Keratinocyte (primary cell): ENCODE results near the gene ICAM4. TPM values are rescaled to one million over a fixed set of nuclear protein-coding genes. Genes with fewer than 3 reads are reported as not detected.

Source experiments
- DNase-seq: peaks from one replicate; pipeline ENCODE4 v3.0.0-alpha.2; 2011; ENCODE audit warnings: low read depth, missing footprints, low spot score
- FAIRE-seq: peaks from 2 replicates; lab custom pipeline; 2011; peaks lifted over from hg19 to GRCh38; lab: Jason Lieb, UNC
- H2AFZ ChIP-seq: 2 replicates; pipeline ENCODE4 v1.6.0; 2012; ENCODE audit warnings: low read length, control low read depth, inconsistent platforms; ENCODE audit not compliant: control insufficient read depth
- H3K27ac ChIP-seq: 2 replicates; pipeline ENCODE4 v1.5.1; 2011; ENCODE audit warnings: low read length; ENCODE audit not compliant: control insufficient read depth, insufficient read depth
- H3K27me3 ChIP-seq: 3 replicates; pipeline ENCODE4 v1.6.0; 2011; ENCODE audit warnings: low read length; ENCODE audit not compliant: control insufficient read depth, insufficient read depth; ENCODE audit errors: extremely low read depth
- H3K36me3 ChIP-seq, 2 experiments: 2 replicates in 1 of 2; 3 replicates in 1 of 2; pipeline ENCODE4 v1.5.1; 2011; ENCODE audit warnings: low read length in 2 of 2, mild to moderate bottlenecking in 1 of 2; ENCODE audit not compliant: control insufficient read depth in 2 of 2, insufficient read depth in 2 of 2; ENCODE audit errors: extremely low read depth in 1 of 2
- H3K4me1 ChIP-seq: 3 replicates; pipeline ENCODE4 v1.5.1; 2011; ENCODE audit warnings: low read length; ENCODE audit not compliant: control insufficient read depth, insufficient read depth; ENCODE audit errors: extremely low read depth
- H3K4me2 ChIP-seq: 3 replicates; pipeline ENCODE4 v1.6.0; 2011; ENCODE audit warnings: low read depth, low read length; ENCODE audit not compliant: control insufficient read depth, insufficient read depth; ENCODE audit errors: extremely low read depth
- H3K4me3 ChIP-seq, 3 experiments: fragments of 200-600 bp in 1 of 3; sonication (generic) in 1 of 3; 2 replicates in 2 of 3; 3 replicates in 1 of 3; pipeline ENCODE4 v1.5.1; 2011 to 2016; ENCODE audit warnings: low read length in 3 of 3, mild to moderate bottlenecking in 3 of 3, control low read depth in 2 of 3, inconsistent platforms in 1 of 3, low read depth in 1 of 3, mixed read lengths in 1 of 3, mixed run types in 1 of 3, moderate library complexity in 1 of 3; ENCODE audit not compliant: control insufficient read depth in 2 of 3, insufficient read depth in 2 of 3; ENCODE audit errors: extremely low read depth in 1 of 3
- H3K79me2 ChIP-seq: 2 replicates; pipeline ENCODE4 v1.6.0; 2012; ENCODE audit warnings: low read length; ENCODE audit not compliant: control insufficient read depth, insufficient read depth
- H3K9ac ChIP-seq: 3 replicates; pipeline ENCODE4 v1.6.0; 2011; ENCODE audit warnings: low read length; ENCODE audit not compliant: control insufficient read depth, insufficient read depth; ENCODE audit errors: extremely low read depth
- H3K9me1 ChIP-seq: 3 replicates; pipeline ENCODE4 v1.6.0; 2011; ENCODE audit warnings: low read length; ENCODE audit not compliant: control insufficient read depth, insufficient read depth; ENCODE audit errors: extremely low read depth
- H3K9me3 ChIP-seq: 2 replicates; pipeline ENCODE4 v1.5.1; 2012; ENCODE audit warnings: low read depth, low read length; ENCODE audit not compliant: control insufficient read depth
- H4K20me1 ChIP-seq: 3 replicates; pipeline ENCODE4 v1.6.0; 2011; ENCODE audit warnings: low read length; ENCODE audit not compliant: control insufficient read depth, insufficient read depth; ENCODE audit errors: extremely low read depth
- CTCF ChIP-seq, 3 experiments: IDR thresholded peaks in 1 of 3; conservative IDR thresholded peaks in 1 of 3; optimal IDR thresholded peaks in 1 of 3; 2 replicates in 2 of 3; 3 replicates in 1 of 3; pipeline versions ENCODE3 to v1.5.1; 2011; ENCODE audit warnings: low read length in 3 of 3, mild to moderate bottlenecking in 3 of 3, moderate library complexity in 2 of 3, control low read depth in 1 of 3, inconsistent platforms in 1 of 3; ENCODE audit not compliant: insufficient read depth in 2 of 3; ENCODE audit errors: extremely low read depth in 1 of 3
- EZH2 ChIP-seq: IDR thresholded peaks from one replicate; pipeline ENCODE4 v1.6.1; 2012; ENCODE audit warnings: inconsistent platforms, mild to moderate bottlenecking, low read length, moderate library complexity
- dilution Hi-C: fragments of 300-500 bp; cut with MboI; formaldehyde crosslinking; loops from one replicate; pipeline ENCODE4 v1.7.0; 2020; ENCODE audit warnings: low sequenced_read_pairs; ENCODE audit not compliant: extremely low pct_ligation_motif_present
- polyA plus RNA-seq, 5 experiments: library from polyadenylated mRNA; depleted of rRNA in 3 of 5; stranded (reverse) in 3 of 5; stranded (forward) in 1 of 5; unstranded in 1 of 5; fragments of >200 nt; gene quantifications; 1 replicate in 1 of 5; 2 replicates in 3 of 5; 3 replicates in 1 of 5; pipeline versions ENCODE4 v1.2.1 to v1.2.3, GENCODE V29; 2011 to 2012; ENCODE audit warnings: missing spikeins in 2 of 5, low read depth in 1 of 5, low replicate concordance in 1 of 5

The ICAM4 gene
- polyA plus RNA-seq, 1 donor (not counting 4 experiments of a cell fraction or from before 2014, with no cell fraction given), result 0.25 TPM

- peaks cover 22% of the 10 kb centered on the region for H3K4me1 ChIP-seq
- H3K9me1 ChIP-seq, result no peaks in the 10 kb centered on the region
- no peak overlapping the region for H3K4me3 ChIP-seq
- peaks cover 77% of the 10 kb centered on the region for H3K27me3 ChIP-seq
- DNase-seq (no peak), FAIRE-seq (no peak)
- H3K36me3 ChIP-seq, result no peaks in the 10 kb centered on the region
- dilution Hi-C loops, result no loop called here
- H3K9me3 ChIP-seq, result no peaks in the 10 kb centered on the region
- no peak overlapping the region for H3K9ac ChIP-seq
- no peak overlapping the region for H3K4me2 ChIP-seq
- TF ChIP-seq EZH2, result no peak
- no peak for TF ChIP-seq CTCF (optimal IDR thresholded peaks at IDR 0.05 in 1 of 3, IDR thresholded peaks at IDR 0.05 in 1 of 3, conservative IDR thresholded peaks at IDR 0.05 in 1 of 3; ENCODE audit: extremely low read depth in 1 of 3, insufficient read depth in 2 of 3, low read length in 3 of 3)
- H3K79me2 ChIP-seq, result no peaks in the 10 kb centered on the region
- no peak overlapping the region for H2AFZ ChIP-seq
- no peaks in the 10 kb centered on the region for H4K20me1 ChIP-seq
- H3K27ac ChIP-seq, result no peak overlapping the region
These were observed 7.0 kb downstream of the ICAM4 start for GRCh38 chr19:10293637-10294367.

DNA sequence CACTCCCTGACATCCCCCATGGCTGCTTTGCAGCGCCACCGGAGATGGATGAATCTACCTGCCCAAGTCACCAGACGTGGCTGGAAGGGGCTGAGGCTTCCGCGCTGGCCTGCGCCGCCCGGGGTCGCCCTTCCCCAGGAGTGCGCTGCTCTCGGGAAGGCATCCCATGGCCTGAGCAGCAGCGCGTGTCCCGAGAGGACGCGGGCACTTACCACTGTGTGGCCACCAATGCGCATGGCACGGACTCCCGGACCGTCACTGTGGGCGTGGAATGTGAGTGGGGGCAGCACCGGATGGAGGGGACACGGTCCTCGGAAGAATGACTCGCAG, 7.6 kb downstream of the ICAM4 start:
- Histone ChIP-seq H3K9me1 (no peaks in the 10 kb centered on the region), H3K4me1 (peaks cover 19% of the 10 kb centered on the region), H3K79me2 (no peaks in the 10 kb centered on the region), H3K27me3 (peaks cover 74% of the 10 kb centered on the region), H3K4me3 (no peak overlapping the region), H2AFZ (no peak overlapping the region), H3K9me3 (no peaks in the 10 kb centered on the region), H4K20me1 (no peaks in the 10 kb centered on the region), H3K4me2 (no peak overlapping the region), H3K36me3 (no peaks in the 10 kb centered on the region), H3K9ac (no peak overlapping the region), H3K27ac (no peak overlapping the region)
- dilution Hi-C loops, result no loop called here
- peak; percentile 46 for TF ChIP-seq EZH2
- peak in 1 of 3 experiments; percentile 39 for TF ChIP-seq CTCF (optimal IDR thresholded peaks at IDR 0.05 in 1 of 3, IDR thresholded peaks at IDR 0.05 in 1 of 3, conservative IDR thresholded peaks at IDR 0.05 in 1 of 3; ENCODE audit: extremely low read depth in 1 of 3, insufficient read depth in 2 of 3, low read length in 3 of 3)
- FAIRE-seq, result no peak
- no peak for DNase-seq
